ENCODE measurements around the gene ACSS2. TPM values are rescaled to one million over a fixed set of nuclear protein-coding genes. Genes with fewer than 3 reads are reported as not detected.

ACSS2 gene
- total and polyA plus RNA-seq, 11 donors = 72.6 to 117 (median 99.7) TPM

DNA sequence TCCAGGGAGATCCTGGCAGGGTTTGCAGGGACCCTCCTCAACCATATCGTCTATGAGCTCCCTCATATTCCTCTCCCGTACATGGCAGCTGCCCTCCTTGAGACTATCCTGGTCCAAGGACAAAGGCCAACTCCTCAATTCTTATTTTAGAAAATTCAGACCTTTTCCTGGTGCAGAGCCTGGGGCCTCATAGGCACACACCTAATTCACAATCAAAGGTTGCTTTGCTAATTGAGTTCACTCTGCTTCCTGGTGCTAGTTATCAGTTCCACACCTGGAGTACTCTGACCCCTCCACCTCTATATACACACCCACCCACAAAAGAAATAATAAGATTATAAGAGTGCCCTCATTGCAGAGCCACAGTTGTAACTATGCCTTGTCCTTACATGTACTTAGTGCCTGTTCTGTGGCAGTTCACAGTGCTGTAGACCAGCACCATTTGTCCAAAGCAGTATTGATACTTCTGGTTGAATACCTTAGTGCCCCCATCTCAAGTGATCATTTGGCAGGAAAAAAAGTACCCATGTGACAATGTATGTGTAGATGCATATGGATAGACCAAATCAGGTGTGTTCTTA is 40.5 kb downstream of the ACSS2 start:
- Histone ChIP-seq H3K27me3 (no peaks in the 10 kb centered on the region), H3K27ac (peak overlapping the region in 6 of 12 donors; percentile 4 to 64 (median 27)), H3K9me3 (no peaks in the 10 kb centered on the region), H3K36me3 (peaks cover 0 to 53% (median 21%) of the 10 kb centered on the region in 9 donors), H3K4me3 (no peak overlapping the region), H3K4me1 (peaks cover 0 to 50% (median 24%) of the 10 kb centered on the region in 12 donors)
- WGBS, 4 donors = 44 to 57% (median 49%) methylated on average over 2 of the region's 2 CpGs
- DNase-seq (no peak), ATAC-seq (peak in 1 of 4 donors; percentile 16)
- intact Hi-C loops (cut with DNase I) = no loop called here
- TF ChIP-seq POLR2A (IDR thresholded peaks at IDR 0.05) = no peak
- TF ChIP-seq, protein P1, sequence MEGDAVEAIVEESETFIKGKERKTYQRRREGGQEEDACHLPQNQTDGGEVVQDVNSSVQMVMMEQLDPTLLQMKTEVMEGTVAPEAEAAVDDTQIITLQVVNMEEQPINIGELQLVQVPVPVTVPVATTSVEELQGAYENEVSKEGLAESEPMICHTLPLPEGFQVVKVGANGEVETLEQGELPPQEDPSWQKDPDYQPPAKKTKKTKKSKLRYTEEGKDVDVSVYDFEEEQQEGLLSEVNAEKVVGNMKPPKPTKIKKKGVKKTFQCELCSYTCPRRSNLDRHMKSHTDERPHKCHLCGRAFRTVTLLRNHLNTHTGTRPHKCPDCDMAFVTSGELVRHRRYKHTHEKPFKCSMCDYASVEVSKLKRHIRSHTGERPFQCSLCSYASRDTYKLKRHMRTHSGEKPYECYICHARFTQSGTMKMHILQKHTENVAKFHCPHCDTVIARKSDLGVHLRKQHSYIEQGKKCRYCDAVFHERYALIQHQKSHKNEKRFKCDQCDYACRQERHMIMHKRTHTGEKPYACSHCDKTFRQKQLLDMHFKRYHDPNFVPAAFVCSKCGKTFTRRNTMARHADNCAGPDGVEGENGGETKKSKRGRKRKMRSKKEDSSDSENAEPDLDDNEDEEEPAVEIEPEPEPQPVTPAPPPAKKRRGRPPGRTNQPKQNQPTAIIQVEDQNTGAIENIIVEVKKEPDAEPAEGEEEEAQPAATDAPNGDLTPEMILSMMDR (IDR thresholded peaks at IDR 0.05) = no peak

DNA sequence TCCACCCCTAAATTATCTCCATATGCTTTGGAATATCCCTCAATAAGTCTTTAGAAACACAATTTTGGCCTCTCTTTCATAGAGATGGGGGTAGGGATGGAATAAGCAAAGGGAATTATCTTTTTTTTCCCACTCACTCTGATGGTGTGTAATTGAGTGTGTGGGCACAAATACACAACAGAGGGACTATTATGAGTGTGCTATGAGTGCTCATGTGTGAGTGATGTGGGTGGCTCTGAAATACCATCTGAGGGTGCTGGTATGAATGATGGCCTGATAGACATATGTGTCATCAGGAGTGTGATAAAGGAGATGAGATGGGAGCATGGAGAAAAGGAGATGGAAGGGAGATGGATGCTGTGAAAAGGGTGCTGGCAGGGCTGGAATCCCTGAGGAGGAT is 43.6 kb downstream of the ACSS2 start:
- peaks cover 0 to 3% (median 0%) of the 10 kb centered on the region in 12 donors for H3K9me3 ChIP-seq
- H3K27me3 ChIP-seq = no peaks in the 10 kb centered on the region
- ATAC-seq (no peak), DNase-seq (no peak)
- H3K4me3 ChIP-seq = no peak overlapping the region
- peaks cover 0 to 64% (median 41%) of the 10 kb centered on the region in 9 donors for H3K36me3 ChIP-seq
- no peak overlapping the region for H3K27ac ChIP-seq
- TF ChIP-seq POLR2A (IDR thresholded peaks at IDR 0.05) = no peak
- TF ChIP-seq, protein P1 (IDR thresholded peaks at IDR 0.05) = no peak
- intact Hi-C loops (cut with DNase I) = no loop called here
- H3K4me1 ChIP-seq = peaks cover 0 to 43% (median 21%) of the 10 kb centered on the region in 12 donors

DNA sequence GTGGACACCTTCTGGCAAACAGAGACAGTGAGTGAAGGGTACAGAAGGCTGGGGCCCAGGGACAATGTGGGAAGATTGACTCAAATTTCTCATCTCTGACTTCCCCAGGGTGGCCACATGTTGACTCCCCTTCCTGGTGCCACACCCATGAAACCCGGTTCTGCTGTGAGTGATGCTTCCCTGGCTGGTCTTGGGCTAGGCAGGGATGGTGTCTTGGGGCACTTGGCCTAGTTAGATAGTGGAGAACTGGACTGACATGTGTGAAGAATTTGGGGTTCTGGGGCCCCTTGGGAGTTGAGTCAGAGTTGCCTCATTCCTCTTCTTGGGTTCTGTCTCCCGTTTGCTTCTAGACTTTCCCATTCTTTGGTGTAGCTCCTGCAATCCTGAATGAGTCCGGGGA is 45.0 kb downstream of the ACSS2 start:
- Histone ChIP-seq H3K27me3 (no peaks in the 10 kb centered on the region), H3K4me3 (no peak overlapping the region), H3K27ac (peak overlapping the region in 9 of 12 donors; percentile 14 to 77 (median 58)), H3K4me1 (peaks cover 0 to 32% (median 11%) of the 10 kb centered on the region in 12 donors), H3K36me3 (peaks cover 0 to 74% (median 55%) of the 10 kb centered on the region in 9 donors), H3K9me3 (peaks cover 0 to 3% (median 0%) of the 10 kb centered on the region in 12 donors)
- DNase-seq (no peak), ATAC-seq (no peak)
- no peak for TF ChIP-seq POLR2A (IDR thresholded peaks at IDR 0.05)
- TF ChIP-seq, protein P1 (IDR thresholded peaks at IDR 0.05) = no peak
- intact Hi-C loops (cut with DNase I) = no loop called here
- WGBS, 4 donors = 66 to 83% (median 75%) methylated on average over 3 of the region's 3 CpGs

- no peak for TF ChIP-seq POLR2A (IDR thresholded peaks at IDR 0.05)
- TF ChIP-seq, protein P1 (IDR thresholded peaks at IDR 0.05) = no peak
- H3K4me1 ChIP-seq = peaks cover 0 to 25% (median 7%) of the 10 kb centered on the region in 12 donors
- DNase-seq = peak in 1 of 5 donors; percentile 38
- peaks cover 0 to 3% (median 0%) of the 10 kb centered on the region in 12 donors for H3K9me3 ChIP-seq
- peak; percentile 56 to 86 (median 68) for ATAC-seq
- no peaks in the 10 kb centered on the region for H3K27me3 ChIP-seq
- H3K27ac ChIP-seq = peak overlapping the region in 11 of 12 donors; percentile 8 to 77 (median 58)
- peaks cover 0 to 83% (median 69%) of the 10 kb centered on the region in 9 donors for H3K36me3 ChIP-seq
- WGBS, 4 donors = 84 to 88% (median 86%) methylated on average over 5 of the region's 5 CpGs
- H3K4me3 ChIP-seq = no peak overlapping the region
- intact Hi-C loops (cut with DNase I) = no loop called here
Observed at GRCh38 chr20:34922654-34923381, 46.4 kb downstream of the ACSS2 start.
